Liver (tissue), 9 donors: ENCODE measurements around the gene SLC16A2. TPM values are rescaled to one million over a fixed set of nuclear protein-coding genes. Genes with fewer than 3 reads are reported as not detected.
A peak's percentile ranks its signal among the peaks of the same experiment; 100 is the strongest.

ENCODE experiments used
- DNase-seq: peaks from one replicate; pipeline ENCODE4 v3.0.0-alpha.2; 2017; ENCODE audit warnings: low spot score
- H3K27ac ChIP-seq, 2 donors: one replicate each; pipeline ENCODE4 v1.7.0; 2013; ENCODE audit warnings: inconsistent platforms in 2 of 2, low read length in 2 of 2, control low read depth in 1 of 2, low read depth in 1 of 2, mild to moderate bottlenecking in 1 of 2
- H3K27me3 ChIP-seq, 4 donors: one replicate each; pipeline versions ENCODE4 v1.6.1 to v1.7.0; 2013; ENCODE audit warnings: low read length in 3 of 4, inconsistent platforms in 1 of 4, mild to moderate bottlenecking in 1 of 4, moderate library complexity in 1 of 4; ENCODE audit not compliant: control insufficient read depth in 4 of 4, insufficient read depth in 4 of 4
- H3K36me3 ChIP-seq, 4 donors: one replicate each; pipeline versions ENCODE4 v1.6.1 to v1.7.0; 2013; ENCODE audit warnings: low read length in 3 of 4, mild to moderate bottlenecking in 3 of 4, low read depth in 1 of 4, moderate library complexity in 1 of 4; ENCODE audit not compliant: control insufficient read depth in 4 of 4, insufficient read depth in 3 of 4
- H3K4me1 ChIP-seq, 4 donors: one replicate each; pipeline versions ENCODE4 v1.6.1 to v1.7.0; 2013; ENCODE audit warnings: low read length in 3 of 4, mild to moderate bottlenecking in 3 of 4, moderate library complexity in 1 of 4; ENCODE audit not compliant: control insufficient read depth in 4 of 4, insufficient read depth in 4 of 4
- H3K4me3 ChIP-seq, 3 donors: one replicate each; pipeline versions ENCODE4 v1.6.1 to v1.7.0; 2013; ENCODE audit warnings: low read length in 3 of 3, control low read depth in 1 of 3, low read depth in 1 of 3, mild to moderate bottlenecking in 1 of 3
- H3K9ac ChIP-seq, 2 donors: one replicate each; pipeline ENCODE4 v1.7.0; 2013; ENCODE audit warnings: low read length in 2 of 2, mild to moderate bottlenecking in 2 of 2, moderate library complexity in 2 of 2, control low read depth in 1 of 2, low read depth in 1 of 2
- H3K9me3 ChIP-seq, 4 donors: one replicate each; pipeline versions ENCODE4 v1.6.1 to v1.7.0; 2013; ENCODE audit warnings: low read length in 3 of 4; ENCODE audit not compliant: control insufficient read depth in 4 of 4
- EGR1 ChIP-seq, 2 donors: IDR thresholded peaks; 2 replicates each; pipeline ENCODE4 v1.6.1; 2016 to 2018; ENCODE audit warnings: antibody characterized with exemption in 2 of 2, low read depth in 2 of 2
- FOXA2 ChIP-seq: IDR thresholded peaks from 2 replicates; pipeline ENCODE4 v1.6.1; 2016; ENCODE audit warnings: antibody characterized with exemption
- GABPA ChIP-seq, 2 donors: IDR thresholded peaks in 1 of 2; conservative IDR thresholded peaks in 1 of 2; 2 replicates each; pipeline ENCODE4 v1.6.1; 2016; ENCODE audit warnings: antibody characterized with exemption in 2 of 2, mild to moderate bottlenecking in 1 of 2, moderate library complexity in 1 of 2
- HNF4A ChIP-seq, 2 donors: conservative IDR thresholded peaks; 2 replicates each; pipeline ENCODE4 v1.6.1; 2016; ENCODE audit warnings: antibody characterized with exemption in 2 of 2, mild to moderate bottlenecking in 2 of 2
- JUND ChIP-seq, 2 donors: IDR thresholded peaks; 2 replicates each; pipeline ENCODE4 v1.6.1; 2016; ENCODE audit warnings: antibody characterized with exemption in 2 of 2
- RAD21 ChIP-seq, 2 donors: IDR thresholded peaks; 2 replicates each; pipeline ENCODE4 v1.6.1; 2016; ENCODE audit warnings: antibody characterized with exemption in 2 of 2, mild to moderate bottlenecking in 2 of 2
- RXRA ChIP-seq, 2 donors: IDR thresholded peaks; 2 replicates each; pipeline ENCODE4 v1.6.1; 2017 to 2018; ENCODE audit warnings: antibody characterized with exemption in 2 of 2, mild to moderate bottlenecking in 1 of 2
- SP1 ChIP-seq: IDR thresholded peaks from 2 replicates; pipeline ENCODE4 v1.6.1; 2018; ENCODE audit warnings: antibody characterized with exemption, mild to moderate bottlenecking
- TAF1 ChIP-seq: conservative IDR thresholded peaks from 2 replicates; pipeline ENCODE4 v1.6.1; 2016; ENCODE audit warnings: antibody characterized with exemption, mild to moderate bottlenecking
- WGBS: extraction: QIAGEN DNeasy Blood & Tissue Kit; methylation state at CpG from one replicate; pipeline ENCODE4 v1.1.7; 2013; 5-methylcytosine and 5-hydroxymethylcytosine counted together
- polyA plus RNA-seq, 2 donors: library from polyadenylated mRNA; stranded (reverse) in 1 of 2; unstranded in 1 of 2; fragments of 200-250 nt in 1 of 2; fragments of >200 nt in 1 of 2; fragmentation: Nextera tagmentation in 1 of 2; extraction: Ambion mirVana in 1 of 2; gene quantifications; one replicate each; pipeline versions ENCODE4 v1.2.1 to v1.2.3, GENCODE V29; 2013 to 2015
- total RNA-seq, 2 donors: library from RNA; depleted of rRNA; stranded (reverse); fragments of >200 nt; gene quantifications; one replicate each; pipeline ENCODE4 v1.2.3, GENCODE V29; 2014
- TF ChIP-seq, protein P1 (sequence below): fragments of 150-350 bp; IDR thresholded peaks from 2 replicates; pipeline ENCODE4 v1.5.1; 2017; ENCODE audit warnings: improper control_type of control experiment, low read depth, low read length; ENCODE audit not compliant: missing input control
- TF ChIP-seq, protein P2 (sequence below): IDR thresholded peaks from 2 replicates; pipeline ENCODE4 v1.6.1; 2016; ENCODE audit warnings: antibody characterized with exemption
- TF ChIP-seq, protein P3 (sequence below): IDR thresholded peaks from 2 replicates; pipeline ENCODE4 v1.6.1; 2016; ENCODE audit warnings: antibody characterized with exemption
- TF ChIP-seq, protein P4 (sequence below): IDR thresholded peaks from 2 replicates; pipeline ENCODE4 v1.6.1; 2016; ENCODE audit warnings: antibody characterized with exemption, mild to moderate bottlenecking
- donor health status: healthy.
- donor health status: healthy.
- donor health status: healthy.
- donor health status: healthy.
- donor health status: healthy.

Gene SLC16A2
- total and polyA plus RNA-seq, 4 donors = 10.0 to 32.7 (median 21.9) TPM

DNA sequence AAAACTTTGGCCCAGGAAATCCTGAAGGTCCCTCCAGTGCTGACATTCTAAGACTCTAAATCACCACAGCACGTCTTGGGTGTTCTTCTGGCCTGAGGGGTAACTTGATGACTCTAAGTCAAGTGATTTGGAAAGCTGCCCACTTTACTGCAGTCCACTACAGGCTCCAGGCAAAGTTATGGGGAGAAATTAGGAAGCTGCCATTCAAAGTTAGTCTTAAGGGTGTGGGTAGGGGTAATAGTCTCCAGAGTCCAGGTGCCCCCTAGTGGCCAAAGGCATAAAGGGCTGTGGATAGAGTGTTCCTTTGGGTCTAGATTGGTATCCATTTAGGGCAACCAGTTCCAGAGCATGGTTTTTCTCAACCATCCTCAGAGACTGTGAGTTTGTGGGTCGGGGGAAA lies 38.7 kb upstream of the SLC16A2 start:
- Histone ChIP-seq H3K27ac (no peak overlapping the region), H3K9ac (peak overlapping the region in 1 of 2 donors; percentile 3), H3K36me3 (no peaks in the 10 kb centered on the region), H3K4me3 (no peak overlapping the region), H3K27me3 (no peaks in the 10 kb centered on the region), H3K4me1 (no peaks in the 10 kb centered on the region), H3K9me3 (no peaks in the 10 kb centered on the region)
- 31% methylated on average over 2 of the region's 2 CpGs for WGBS
- no peak for TF ChIP-seq JUND (IDR thresholded peaks at IDR 0.05)
- peak; percentile 68 to 81 for TF ChIP-seq RAD21 (IDR thresholded peaks at IDR 0.05)
- TF ChIP-seq RXRA (IDR thresholded peaks at IDR 0.05) = no peak
- TF ChIP-seq, protein P1, sequence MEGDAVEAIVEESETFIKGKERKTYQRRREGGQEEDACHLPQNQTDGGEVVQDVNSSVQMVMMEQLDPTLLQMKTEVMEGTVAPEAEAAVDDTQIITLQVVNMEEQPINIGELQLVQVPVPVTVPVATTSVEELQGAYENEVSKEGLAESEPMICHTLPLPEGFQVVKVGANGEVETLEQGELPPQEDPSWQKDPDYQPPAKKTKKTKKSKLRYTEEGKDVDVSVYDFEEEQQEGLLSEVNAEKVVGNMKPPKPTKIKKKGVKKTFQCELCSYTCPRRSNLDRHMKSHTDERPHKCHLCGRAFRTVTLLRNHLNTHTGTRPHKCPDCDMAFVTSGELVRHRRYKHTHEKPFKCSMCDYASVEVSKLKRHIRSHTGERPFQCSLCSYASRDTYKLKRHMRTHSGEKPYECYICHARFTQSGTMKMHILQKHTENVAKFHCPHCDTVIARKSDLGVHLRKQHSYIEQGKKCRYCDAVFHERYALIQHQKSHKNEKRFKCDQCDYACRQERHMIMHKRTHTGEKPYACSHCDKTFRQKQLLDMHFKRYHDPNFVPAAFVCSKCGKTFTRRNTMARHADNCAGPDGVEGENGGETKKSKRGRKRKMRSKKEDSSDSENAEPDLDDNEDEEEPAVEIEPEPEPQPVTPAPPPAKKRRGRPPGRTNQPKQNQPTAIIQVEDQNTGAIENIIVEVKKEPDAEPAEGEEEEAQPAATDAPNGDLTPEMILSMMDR = peak; percentile 70
- DNase-seq = peak; percentile 52

DNA sequence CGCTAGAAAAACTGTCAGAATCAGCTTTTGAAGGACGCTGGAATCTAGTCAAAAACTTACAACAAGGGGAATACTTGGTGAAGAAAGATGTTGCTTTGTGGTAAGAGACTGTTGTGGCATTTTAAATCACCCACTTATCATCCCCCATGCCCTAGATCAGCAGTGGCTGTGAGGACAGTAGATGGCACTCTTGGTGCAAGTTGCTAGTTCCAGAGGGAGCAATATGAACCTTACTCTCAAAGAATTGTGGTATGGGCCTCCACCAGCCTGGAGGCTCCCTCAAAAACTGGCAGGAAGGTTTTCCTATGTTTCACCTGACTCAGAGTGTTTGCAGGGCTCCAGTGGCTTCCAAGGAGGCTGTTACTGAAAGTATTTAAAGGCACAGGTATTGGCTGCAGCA lies 37.7 kb upstream of the SLC16A2 start:
- H3K9me3 ChIP-seq = no peaks in the 10 kb centered on the region
- DNase-seq = peak; percentile 29
- H3K9ac ChIP-seq = no peak overlapping the region
- 30% methylated on average over 2 of the region's 2 CpGs for WGBS
- TF ChIP-seq, protein P2, sequence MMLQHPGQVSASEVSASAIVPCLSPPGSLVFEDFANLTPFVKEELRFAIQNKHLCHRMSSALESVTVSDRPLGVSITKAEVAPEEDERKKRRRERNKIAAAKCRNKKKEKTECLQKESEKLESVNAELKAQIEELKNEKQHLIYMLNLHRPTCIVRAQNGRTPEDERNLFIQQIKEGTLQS = no peak
- TF ChIP-seq, protein P1 = peak; percentile 51
- TF ChIP-seq RAD21 (IDR thresholded peaks at IDR 0.05) (peak; percentile 86 to 89), EGR1 (IDR thresholded peaks at IDR 0.05; ENCODE audit: low read depth in 2 of 2) (no peak)
- H3K27me3 ChIP-seq = no peaks in the 10 kb centered on the region
- no peak overlapping the region for H3K4me3 ChIP-seq
- no peaks in the 10 kb centered on the region for H3K4me1 ChIP-seq
- H3K36me3 ChIP-seq = no peaks in the 10 kb centered on the region
- no peak overlapping the region for H3K27ac ChIP-seq

DNA sequence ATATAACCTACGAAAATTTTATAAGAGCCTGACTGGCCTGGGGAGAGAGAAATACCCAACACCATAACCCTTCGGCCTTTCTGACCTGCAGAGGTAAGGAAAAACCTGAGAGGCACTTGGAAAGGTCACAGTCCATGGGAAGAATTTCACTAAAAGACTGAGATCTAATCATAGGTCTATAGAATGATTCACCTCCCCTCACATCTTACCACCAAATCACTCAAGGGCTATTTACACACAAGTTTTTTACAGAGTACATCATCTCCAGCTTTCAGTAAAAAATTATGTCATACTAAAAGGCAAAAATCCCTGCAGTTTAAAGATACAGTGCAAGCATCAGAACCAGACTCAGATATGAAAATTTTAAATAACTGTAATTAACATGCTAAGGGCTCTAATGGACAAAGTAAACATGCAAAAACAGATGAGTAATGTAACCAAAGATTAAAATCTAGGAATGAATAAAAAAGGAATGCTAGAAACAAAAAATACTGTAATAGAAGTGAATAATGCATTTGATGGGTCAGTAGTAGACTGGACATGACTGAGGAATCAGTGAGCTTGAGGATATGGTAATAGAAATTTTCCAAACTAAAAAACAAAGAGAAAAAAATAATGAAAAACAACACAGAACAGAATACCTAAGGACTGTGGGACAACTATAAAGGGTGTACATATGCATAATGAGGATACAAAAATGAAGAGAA lies 32.1 kb upstream of the SLC16A2 start:
- no peak for DNase-seq
- no peak overlapping the region for H3K9ac ChIP-seq
- no peaks in the 10 kb centered on the region for H3K27me3 ChIP-seq
- no peak for TF ChIP-seq JUND (IDR thresholded peaks at IDR 0.05)
- TF ChIP-seq TAF1 = no peak
- no peak for TF ChIP-seq HNF4A (conservative IDR thresholded peaks at IDR 0.05)
- TF ChIP-seq, protein P3, sequence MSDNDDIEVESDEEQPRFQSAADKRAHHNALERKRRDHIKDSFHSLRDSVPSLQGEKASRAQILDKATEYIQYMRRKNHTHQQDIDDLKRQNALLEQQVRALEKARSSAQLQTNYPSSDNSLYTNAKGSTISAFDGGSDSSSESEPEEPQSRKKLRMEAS = no peak
- no peak for TF ChIP-seq RXRA (IDR thresholded peaks at IDR 0.05)
- TF ChIP-seq SP1 = no peak
- TF ChIP-seq, protein P4, sequence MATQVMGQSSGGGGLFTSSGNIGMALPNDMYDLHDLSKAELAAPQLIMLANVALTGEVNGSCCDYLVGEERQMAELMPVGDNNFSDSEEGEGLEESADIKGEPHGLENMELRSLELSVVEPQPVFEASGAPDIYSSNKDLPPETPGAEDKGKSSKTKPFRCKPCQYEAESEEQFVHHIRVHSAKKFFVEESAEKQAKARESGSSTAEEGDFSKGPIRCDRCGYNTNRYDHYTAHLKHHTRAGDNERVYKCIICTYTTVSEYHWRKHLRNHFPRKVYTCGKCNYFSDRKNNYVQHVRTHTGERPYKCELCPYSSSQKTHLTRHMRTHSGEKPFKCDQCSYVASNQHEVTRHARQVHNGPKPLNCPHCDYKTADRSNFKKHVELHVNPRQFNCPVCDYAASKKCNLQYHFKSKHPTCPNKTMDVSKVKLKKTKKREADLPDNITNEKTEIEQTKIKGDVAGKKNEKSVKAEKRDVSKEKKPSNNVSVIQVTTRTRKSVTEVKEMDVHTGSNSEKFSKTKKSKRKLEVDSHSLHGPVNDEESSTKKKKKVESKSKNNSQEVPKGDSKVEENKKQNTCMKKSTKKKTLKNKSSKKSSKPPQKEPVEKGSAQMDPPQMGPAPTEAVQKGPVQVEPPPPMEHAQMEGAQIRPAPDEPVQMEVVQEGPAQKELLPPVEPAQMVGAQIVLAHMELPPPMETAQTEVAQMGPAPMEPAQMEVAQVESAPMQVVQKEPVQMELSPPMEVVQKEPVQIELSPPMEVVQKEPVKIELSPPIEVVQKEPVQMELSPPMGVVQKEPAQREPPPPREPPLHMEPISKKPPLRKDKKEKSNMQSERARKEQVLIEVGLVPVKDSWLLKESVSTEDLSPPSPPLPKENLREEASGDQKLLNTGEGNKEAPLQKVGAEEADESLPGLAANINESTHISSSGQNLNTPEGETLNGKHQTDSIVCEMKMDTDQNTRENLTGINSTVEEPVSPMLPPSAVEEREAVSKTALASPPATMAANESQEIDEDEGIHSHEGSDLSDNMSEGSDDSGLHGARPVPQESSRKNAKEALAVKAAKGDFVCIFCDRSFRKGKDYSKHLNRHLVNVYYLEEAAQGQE = no peak
- no peak for TF ChIP-seq FOXA2
- no peak for TF ChIP-seq GABPA (IDR thresholded peaks at IDR 0.05 in 1 of 2, conservative IDR thresholded peaks at IDR 0.05 in 1 of 2)
- no peaks in the 10 kb centered on the region for H3K36me3 ChIP-seq
- no peak overlapping the region for H3K4me3 ChIP-seq
- WGBS = 86% methylated on average over 2 of the region's 2 CpGs
- H3K4me1 ChIP-seq = no peaks in the 10 kb centered on the region
- no peak overlapping the region for H3K27ac ChIP-seq
- no peaks in the 10 kb centered on the region for H3K9me3 ChIP-seq
